NCI-H1694 treated with DMSO at 0.1 percent for 48 hours (cell line): ENCODE results near the gene DPEP3.
A peak's percentile ranks its signal among the peaks of the same experiment; 100 is the strongest.

Source experiments
- DNase-seq: peaks from one replicate; lab custom pipeline; 2025; lab: John Stamatoyannopoulos, UW

DPEP3 gene

DNA sequence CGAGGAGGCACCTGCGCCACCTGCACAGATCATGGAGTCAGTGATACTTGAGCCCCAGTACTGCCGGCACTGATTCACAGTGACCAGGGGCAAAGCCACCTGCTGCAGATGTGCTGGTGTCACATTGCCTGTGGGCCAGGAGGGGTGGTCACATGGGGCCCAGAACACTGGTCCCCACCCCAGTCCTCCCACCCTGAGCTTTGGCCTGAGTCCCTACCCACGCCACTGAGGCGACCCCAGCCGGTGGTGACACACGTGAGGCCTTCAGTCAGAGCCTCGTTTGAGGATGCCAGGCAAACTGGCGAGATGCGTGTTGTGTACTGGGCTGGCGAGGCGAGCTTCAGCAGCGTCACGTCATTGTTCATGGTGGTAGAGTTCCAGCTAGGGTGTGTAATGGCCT, 50.1 kb downstream of the DPEP3 start:
- no peak for DNase-seq

- peak; percentile 46 for DNase-seq
Measured at GRCh38 chr16:67928561-67929364, 51.5 kb downstream of the DPEP3 start.

- DNase-seq: no peak
Measured at GRCh38 chr16:67928147-67928546, 52.2 kb downstream of the DPEP3 start.

- no peak for DNase-seq
Measured at GRCh38 chr16:67927131-67927941, 53.0 kb downstream of the DPEP3 start.

- peak; percentile 44 for DNase-seq
Measured at GRCh38 chr16:67926181-67926750, 54.0 kb downstream of the DPEP3 start.
